ACC112 (cell line): ENCODE results near the gene MLH3.

Experiments
- H2AFZ ChIP-seq: fragments of 200-600 bp; sonication (generic); one replicate; pipeline ENCODE4 v1.6.0; 2017; ENCODE audit warnings: antibody characterized with exemption, low read length; ENCODE audit not compliant: unreplicated experiment
- H3K27ac ChIP-seq: fragments of 200-600 bp; sonication (generic); 2 replicates; pipeline ENCODE4 v1.5.1; 2014; ENCODE audit warnings: low read depth, mild to moderate bottlenecking, antibody characterized with exemption, low read length, moderate library complexity
- H3K27me3 ChIP-seq: fragments of 200-600 bp; sonication (generic); 2 replicates; pipeline ENCODE4 v1.6.1; 2014; ENCODE audit warnings: mild to moderate bottlenecking, antibody characterized with exemption, low read length, moderate library complexity, mixed read lengths; ENCODE audit not compliant: insufficient read depth
- H3K36me3 ChIP-seq: fragments of 200-600 bp; sonication (generic); 2 replicates; pipeline ENCODE4 v1.6.1; 2016; ENCODE audit warnings: mild to moderate bottlenecking, antibody characterized with exemption, low read length, moderate library complexity, mixed read lengths; ENCODE audit not compliant: insufficient read depth
- H3K4me1 ChIP-seq: fragments of 200-600 bp; sonication (generic); one replicate; pipeline ENCODE4 v1.6.1; 2016; ENCODE audit warnings: low read length, mixed read lengths; ENCODE audit not compliant: insufficient read depth, unreplicated experiment, control insufficient read depth
- H3K4me3 ChIP-seq: fragments of 200-600 bp; sonication (generic); 2 replicates; pipeline ENCODE4 v1.5.1; 2014; ENCODE audit warnings: mild to moderate bottlenecking, low read depth, low read length
- H3K79me2 ChIP-seq: fragments of 200-600 bp; sonication (generic); one replicate; pipeline ENCODE4 v1.6.0; 2016; ENCODE audit warnings: low read length; ENCODE audit not compliant: control insufficient read depth, unreplicated experiment, insufficient read depth

Gene MLH3

DNA sequence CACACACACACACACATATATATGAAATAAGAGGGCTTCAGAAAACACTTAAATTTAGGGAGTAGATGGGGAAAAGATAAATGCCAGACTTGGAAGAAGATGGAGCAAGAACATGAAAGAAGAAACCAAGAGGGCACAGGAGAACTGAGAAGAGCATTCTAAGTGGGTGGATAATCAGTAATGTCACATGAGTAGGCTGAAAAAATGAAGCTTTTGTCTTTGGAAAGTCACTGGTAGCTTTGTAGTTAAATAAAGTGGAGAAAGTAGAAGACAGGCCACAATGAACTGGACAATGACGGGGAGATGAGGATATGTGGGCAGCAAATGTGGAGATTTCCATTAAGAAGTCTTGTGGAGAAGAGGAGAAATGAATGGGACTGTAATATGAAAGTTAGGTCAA, 15.9 kb upstream of the MLH3 start:
- Histone ChIP-seq H2AFZ (no peak overlapping the region), H3K36me3 (no peaks in the 10 kb centered on the region), H3K4me3 (peak overlapping the region; percentile 93), H3K79me2 (peaks cover 30% of the 10 kb centered on the region), H3K27me3 (no peaks in the 10 kb centered on the region), H3K4me1 (peaks cover 20% of the 10 kb centered on the region), H3K27ac (no peak overlapping the region)

DNA sequence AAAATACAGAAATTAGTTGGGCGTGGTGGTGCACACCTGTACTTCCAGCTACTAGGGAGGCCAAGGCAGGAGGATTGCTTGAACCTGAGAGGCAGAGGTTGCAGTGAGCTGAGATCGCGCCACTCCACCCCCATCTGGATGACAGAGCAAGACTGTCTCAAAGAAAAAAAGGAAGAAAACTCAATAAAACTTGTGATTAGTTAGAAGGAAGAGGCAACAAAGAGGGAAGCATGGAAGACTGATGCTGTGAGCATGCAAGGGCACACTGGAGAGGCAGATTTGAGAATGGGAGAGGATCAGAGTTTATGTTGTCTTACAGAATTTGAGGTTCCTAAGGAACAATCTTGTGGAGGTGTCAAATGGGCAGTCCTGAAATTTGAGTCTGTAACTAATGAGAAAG, 15.4 kb upstream of the MLH3 start:
- Histone ChIP-seq H3K27ac (no peak overlapping the region), H3K36me3 (no peaks in the 10 kb centered on the region), H3K79me2 (peaks cover 30% of the 10 kb centered on the region), H3K4me1 (peaks cover 20% of the 10 kb centered on the region), H3K4me3 (no peak overlapping the region), H3K27me3 (no peaks in the 10 kb centered on the region), H2AFZ (no peak overlapping the region)

DNA sequence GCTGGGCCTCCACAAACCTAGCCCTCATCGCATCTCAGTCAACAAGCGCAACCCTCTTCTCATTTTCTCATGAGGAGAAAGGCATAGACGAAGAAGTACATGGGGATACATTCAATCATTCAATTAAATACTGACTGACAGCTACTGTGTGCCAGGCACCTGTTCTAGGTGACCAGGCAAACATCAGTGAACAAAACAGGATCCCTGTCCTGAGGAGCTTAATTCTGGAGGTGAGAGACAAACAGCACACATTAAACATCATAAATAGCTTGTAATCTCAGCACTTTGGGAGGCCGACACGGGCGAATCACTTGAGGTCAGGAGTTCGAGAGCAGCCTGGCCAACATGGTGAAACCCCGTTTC, 12.9 kb upstream of the MLH3 start:
- H3K4me3 ChIP-seq = peak overlapping the region; percentile 84
- peaks cover 15% of the 10 kb centered on the region for H3K36me3 ChIP-seq
- H3K79me2 ChIP-seq = peaks cover 38% of the 10 kb centered on the region
- H2AFZ ChIP-seq = peak overlapping the region; percentile 32
- H3K27ac ChIP-seq = no peak overlapping the region
- H3K4me1 ChIP-seq = peaks cover 25% of the 10 kb centered on the region
- H3K27me3 ChIP-seq = no peaks in the 10 kb centered on the region

DNA sequence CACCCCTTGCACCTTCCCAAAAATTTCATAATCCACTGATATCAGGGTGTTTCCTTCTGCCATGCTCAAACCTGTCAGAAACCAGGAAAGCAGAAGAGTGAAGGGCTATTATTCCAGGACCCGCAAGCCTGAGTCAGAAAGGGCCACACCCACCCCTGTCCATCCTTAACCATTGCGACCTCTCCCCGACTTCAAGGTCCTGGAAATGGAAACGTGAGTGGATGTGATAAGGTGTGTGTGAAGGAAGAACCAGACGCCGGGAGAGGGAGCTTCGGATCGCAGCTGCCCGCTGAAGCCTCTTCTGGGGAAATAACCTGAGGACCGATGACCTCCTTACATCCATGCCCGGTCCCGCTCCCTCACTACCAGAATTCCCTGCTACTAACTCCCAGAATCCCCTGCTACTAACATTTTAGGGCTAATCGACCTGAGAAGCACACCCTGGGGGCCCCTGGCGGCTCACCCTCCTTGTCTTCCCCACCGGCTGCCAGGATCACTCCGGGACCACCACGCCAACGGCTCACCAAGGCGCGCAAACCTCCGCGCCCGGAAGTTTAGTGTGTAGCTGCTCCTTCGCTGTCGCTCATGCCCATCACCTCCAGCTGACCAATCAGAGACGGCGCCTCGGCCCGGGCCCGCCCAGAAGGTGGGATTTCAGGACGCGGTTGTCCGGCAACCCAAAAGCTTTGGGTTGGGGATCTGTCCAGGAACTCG, 12.4 kb upstream of the MLH3 start, which contains the start of gene ACYP1:
Gene ACYP1 (minus strand): TSS at position 534 of the 714 bp plus-strand sequence. CDS start 471 bp downstream, at position 63.
- H3K4me3 ChIP-seq = peak within 1 kb of the TSS; percentile 84
- no peaks in the 10 kb centered on the region for H3K27me3 ChIP-seq
- peaks cover 15% of the 10 kb centered on the region for H3K36me3 ChIP-seq
- H3K27ac ChIP-seq = peak within 1 kb of the TSS; percentile 3; the same call in 1 of the 2 replicates
- peaks cover 38% of the 10 kb centered on the region for H3K79me2 ChIP-seq
- H3K4me1 ChIP-seq = peaks cover 26% of the 10 kb centered on the region
- peak within 1 kb of the TSS; percentile 51 for H2AFZ ChIP-seq

DNA sequence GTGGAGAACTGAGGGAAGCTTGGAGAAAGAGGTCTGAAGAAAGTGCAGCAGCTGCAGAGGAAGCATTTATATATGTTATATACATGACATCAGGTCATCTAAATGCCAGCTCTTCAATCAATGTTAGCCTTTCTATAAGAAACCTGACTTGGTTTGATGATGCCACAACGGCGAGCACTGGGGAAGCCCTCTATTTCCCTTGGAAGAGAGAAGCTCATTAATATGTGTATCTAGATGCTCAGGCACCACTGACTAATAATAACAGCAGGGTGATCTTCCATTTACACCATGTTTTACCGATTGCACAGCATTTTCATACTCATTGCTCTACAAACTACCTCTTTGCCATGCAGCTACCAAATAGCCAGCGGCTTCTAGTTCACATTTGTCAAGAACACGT, 11.7 kb upstream of the MLH3 start:
- peaks cover 15% of the 10 kb centered on the region for H3K36me3 ChIP-seq
- H3K4me3 ChIP-seq = peak overlapping the region; percentile 84
- no peak overlapping the region for H2AFZ ChIP-seq
- H3K79me2 ChIP-seq = peaks cover 32% of the 10 kb centered on the region
- H3K4me1 ChIP-seq = peaks cover 25% of the 10 kb centered on the region
- no peak overlapping the region for H3K27ac ChIP-seq
- no peaks in the 10 kb centered on the region for H3K27me3 ChIP-seq

DNA sequence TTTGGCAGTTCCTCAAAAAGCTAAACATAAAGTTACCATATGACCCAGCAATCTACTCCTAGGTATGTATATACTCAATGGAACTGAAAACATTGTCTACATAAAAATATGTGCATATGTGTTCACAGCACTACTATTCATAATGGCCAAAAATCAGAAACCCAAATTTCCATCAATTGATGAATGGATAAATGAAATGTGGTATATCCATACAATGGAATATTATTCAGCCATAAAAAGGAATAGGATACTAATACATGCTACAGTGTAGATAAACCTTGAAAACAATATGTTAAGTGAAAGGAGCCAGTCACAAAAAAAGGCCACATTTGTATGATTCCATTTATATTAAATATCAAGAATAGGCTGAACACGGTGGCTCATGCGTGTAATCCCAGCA, 9.2 kb upstream of the MLH3 start:
- peaks cover 19% of the 10 kb centered on the region for H3K4me1 ChIP-seq
- no peak overlapping the region for H3K27ac ChIP-seq
- peaks cover 23% of the 10 kb centered on the region for H3K79me2 ChIP-seq
- peaks cover 24% of the 10 kb centered on the region for H3K36me3 ChIP-seq
- H3K27me3 ChIP-seq = no peaks in the 10 kb centered on the region
- no peak overlapping the region for H3K4me3 ChIP-seq
- H2AFZ ChIP-seq = no peak overlapping the region

DNA sequence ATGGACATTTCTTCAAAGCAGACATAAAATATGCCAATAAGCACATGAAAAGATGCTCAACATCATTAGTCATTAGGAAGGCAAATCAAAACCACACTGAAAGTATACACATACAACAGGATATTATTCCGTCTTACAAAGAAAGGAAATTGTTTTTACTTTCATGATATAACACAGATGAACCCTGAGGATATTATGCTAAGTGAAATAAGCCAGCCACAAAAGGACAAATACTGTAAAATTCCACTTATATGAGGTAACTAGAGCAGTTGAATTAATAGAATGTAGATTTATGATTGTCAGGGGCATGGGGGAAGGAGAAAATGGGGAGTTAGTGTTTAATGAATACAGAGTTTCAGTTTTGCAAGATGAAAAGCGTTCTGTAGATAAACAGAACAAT, 8.4 kb upstream of the MLH3 start:
- H3K36me3 ChIP-seq = peaks cover 24% of the 10 kb centered on the region
- H3K4me3 ChIP-seq = no peak overlapping the region
- peak overlapping the region; percentile 16 for H3K27ac ChIP-seq
- no peaks in the 10 kb centered on the region for H3K27me3 ChIP-seq
- peaks cover 27% of the 10 kb centered on the region for H3K4me1 ChIP-seq
- peaks cover 23% of the 10 kb centered on the region for H3K79me2 ChIP-seq
- no peak overlapping the region for H2AFZ ChIP-seq

DNA sequence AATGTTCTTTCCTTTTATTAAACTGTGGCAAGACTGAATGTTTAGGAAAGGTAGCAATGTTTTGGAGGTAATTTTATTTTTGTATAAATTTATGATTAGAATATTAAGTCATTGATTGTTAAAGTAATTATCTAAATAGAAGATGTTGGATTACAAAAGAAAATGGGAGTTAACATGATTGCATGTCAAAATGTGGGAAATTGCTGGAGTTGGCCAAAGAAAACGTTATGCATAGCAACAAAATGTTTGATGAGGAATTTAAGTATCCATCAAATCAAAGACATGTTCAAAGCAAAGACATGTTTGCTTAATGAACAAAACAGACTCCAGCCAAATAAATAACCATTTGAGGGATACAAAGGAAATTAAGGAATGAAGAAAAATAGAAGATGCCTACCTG, 3.2 kb upstream of the MLH3 start:
- H3K27ac ChIP-seq = peak overlapping the region; percentile 58
- no peak overlapping the region for H3K4me3 ChIP-seq
- peaks cover 33% of the 10 kb centered on the region for H3K4me1 ChIP-seq
- no peak overlapping the region for H2AFZ ChIP-seq
- peaks cover 14% of the 10 kb centered on the region for H3K79me2 ChIP-seq
- peaks cover 9% of the 10 kb centered on the region for H3K36me3 ChIP-seq
- H3K27me3 ChIP-seq = no peaks in the 10 kb centered on the region

DNA sequence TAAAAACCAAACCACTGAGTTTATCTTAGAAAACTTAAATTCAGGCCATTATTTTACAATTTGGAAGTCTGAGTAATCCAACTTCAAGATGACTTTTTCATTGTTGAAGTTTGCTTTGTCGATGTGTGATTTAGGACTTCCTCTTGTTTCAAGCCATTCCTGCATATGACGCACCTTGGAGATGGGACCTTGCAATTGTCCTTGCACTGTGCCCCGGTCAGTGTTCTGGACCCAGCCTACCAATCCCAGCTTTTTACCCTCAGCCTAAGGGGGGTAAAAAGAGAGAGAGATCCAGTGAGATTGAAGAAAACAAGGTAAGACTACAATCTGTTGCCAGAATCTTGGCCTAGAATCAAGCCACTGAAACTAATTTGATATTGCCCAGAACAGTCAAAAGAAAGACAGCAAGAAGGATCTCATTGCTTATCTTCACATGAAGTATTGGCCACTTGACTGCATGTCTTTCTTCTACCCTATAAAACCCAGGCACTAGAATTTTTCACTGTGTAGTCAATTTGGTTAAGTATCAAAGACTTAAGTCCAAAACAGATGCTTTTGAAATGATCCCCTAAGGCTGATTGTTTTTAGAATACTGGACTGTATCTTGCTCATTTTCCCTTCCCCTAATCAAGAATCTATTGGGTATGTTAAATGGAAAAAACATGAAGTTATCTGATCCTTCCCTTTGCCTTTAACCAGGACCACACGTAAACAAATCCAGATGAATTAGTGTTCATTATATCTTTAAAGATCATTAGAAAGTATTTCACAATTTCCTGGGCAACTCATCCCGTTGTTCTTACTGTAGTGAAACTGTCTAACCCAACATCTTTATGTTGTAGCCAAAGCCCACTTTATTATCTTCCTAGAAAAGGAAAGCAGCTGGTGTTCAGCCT, 2.4 kb upstream of the MLH3 start:
- H3K27me3 ChIP-seq = no peaks in the 10 kb centered on the region
- H3K79me2 ChIP-seq = peaks cover 22% of the 10 kb centered on the region
- H2AFZ ChIP-seq = no peak overlapping the region
- H3K27ac ChIP-seq = peak overlapping the region; percentile 58
- H3K4me3 ChIP-seq = no peak overlapping the region
- peaks cover 17% of the 10 kb centered on the region for H3K36me3 ChIP-seq
- peaks cover 36% of the 10 kb centered on the region for H3K4me1 ChIP-seq

DNA sequence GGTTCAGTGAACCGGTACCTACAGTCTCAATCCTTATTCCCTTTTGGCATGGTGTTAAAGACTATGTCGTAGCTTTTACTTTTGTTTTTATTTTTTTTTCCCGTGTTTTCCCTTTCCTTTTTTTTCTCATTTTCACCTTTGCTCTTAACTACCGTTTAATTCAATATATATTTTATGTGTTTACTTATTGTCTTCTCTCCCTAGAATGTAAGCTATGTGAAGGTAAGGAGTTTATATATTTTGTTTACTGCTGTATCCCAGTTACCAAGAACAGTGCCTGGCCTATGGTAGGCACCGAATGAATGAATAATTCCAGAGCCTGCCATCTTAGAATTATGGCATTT, 261 bp upstream of the MLH3 start:
- Histone ChIP-seq H3K36me3 (peaks cover 25% of the 10 kb centered on the region), H3K4me3 (peak overlapping the region; percentile 84), H3K27ac (peak overlapping the region; percentile 82; the same call in 1 of the 2 replicates), H3K4me1 (peaks cover 47% of the 10 kb centered on the region), H3K79me2 (peaks cover 39% of the 10 kb centered on the region), H2AFZ (peak overlapping the region; percentile 92), H3K27me3 (no peaks in the 10 kb centered on the region)
